G401 (cell line): Measurements from ENCODE around the gene AK9. TPM values are rescaled to one million over a fixed set of nuclear protein-coding genes. Genes with fewer than 3 reads are reported as not detected.
"Not testable (repeated sequence)": the region's sequence is repeated elsewhere in the genome, so short reads cannot be mapped to it uniquely, and the experiment has no call there.

Experiments
- DNase-seq: peaks from one replicate; pipeline ENCODE4 v3.0.0-alpha.2; 2015; ENCODE audit warnings: low spot score
- in situ Hi-C: cut with HindIII; loops from 2 replicates; pipeline ENCODE4 v1.10.0; 2016; ENCODE audit warnings: low sequenced_read_pairs, mixed read lengths
- total RNA-seq: library from RNA; depleted of rRNA; stranded (reverse); fragments of >200 nt; shearing (Covaris generic); gene quantifications from 2 replicates; pipeline ENCODE4 v1.2.3, GENCODE V29; 2014; rRNA removed

Gene AK9
- 0.92 and 1.2 TPM in 2 replicates for total RNA-seq

DNA sequence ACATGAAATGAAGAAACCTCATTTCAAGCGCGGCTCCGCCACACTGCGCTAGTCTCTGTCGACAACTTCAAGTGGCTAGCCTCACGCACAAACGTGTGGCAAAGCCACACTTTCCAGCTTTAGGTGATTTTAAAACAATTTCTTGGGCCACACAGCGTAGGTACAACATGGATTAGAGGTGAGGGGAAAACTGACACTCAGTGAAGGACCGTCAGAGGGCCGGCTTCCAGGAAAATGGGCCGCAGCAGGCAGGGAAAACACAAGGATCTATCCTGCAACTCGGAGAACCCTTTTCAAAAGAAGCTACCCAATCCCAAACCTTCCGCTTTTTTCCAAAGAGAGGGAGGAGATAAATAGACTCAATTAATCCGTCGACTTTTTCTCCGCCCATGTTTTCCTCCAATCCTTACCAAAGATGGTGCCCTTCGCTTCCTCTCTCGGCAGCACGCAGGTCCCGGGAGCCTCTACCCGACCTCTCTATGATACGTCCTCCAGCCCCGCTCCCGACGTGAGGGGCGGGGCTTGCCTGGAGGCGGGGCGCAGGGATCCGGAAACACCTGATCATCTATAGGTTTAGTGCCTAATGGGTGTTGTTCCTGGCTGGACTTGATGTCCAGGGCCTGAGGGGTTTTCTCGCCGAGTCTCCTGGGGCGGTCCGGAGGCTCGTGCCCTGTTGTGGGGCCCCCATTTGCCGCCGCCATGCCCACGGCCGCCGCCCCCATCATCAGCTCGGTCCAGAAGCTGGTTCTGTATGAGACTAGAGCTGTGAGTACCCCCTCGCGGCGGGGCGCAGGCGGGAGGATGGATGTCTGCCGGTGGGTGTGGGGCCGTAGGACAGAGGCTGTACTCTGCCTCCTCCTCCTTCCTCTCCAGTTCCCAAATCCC, at the start of gene AK9, which contains the start of gene FIG4:
TSS of gene AK9 (minus strand) at position 466 of the 885 bp plus-strand sequence. CDS start 15,457 bp downstream, outside the sequence.
TSS of gene FIG4 (plus strand) at position 560 of the 885 bp plus-strand sequence. CDS start at position 700, 140 bp downstream.
- in situ Hi-C loops: no loop called here
- DNase-seq: peak; percentile 98

DNA sequence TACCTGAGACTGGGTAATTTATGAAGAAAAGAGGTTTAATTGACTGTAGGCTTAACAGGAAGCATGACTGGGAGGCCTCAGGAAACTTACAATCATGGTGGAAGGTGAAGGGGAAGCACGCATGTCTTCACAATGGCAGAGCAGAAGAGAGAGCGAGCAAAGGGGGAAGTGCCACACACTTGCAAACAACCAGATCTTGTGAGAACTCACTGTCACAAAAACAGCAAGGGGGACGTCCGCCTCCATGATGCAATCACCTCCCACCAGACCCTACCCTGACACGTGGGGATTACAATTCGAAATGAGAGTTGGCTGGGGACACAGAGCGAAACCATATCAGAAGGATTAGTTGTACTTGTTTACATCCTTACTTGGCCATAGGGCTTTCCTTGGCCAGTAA, 49.8 kb upstream of the AK9 start:
- DNase-seq: no peak
- in situ Hi-C loops: no loop called here

DNA sequence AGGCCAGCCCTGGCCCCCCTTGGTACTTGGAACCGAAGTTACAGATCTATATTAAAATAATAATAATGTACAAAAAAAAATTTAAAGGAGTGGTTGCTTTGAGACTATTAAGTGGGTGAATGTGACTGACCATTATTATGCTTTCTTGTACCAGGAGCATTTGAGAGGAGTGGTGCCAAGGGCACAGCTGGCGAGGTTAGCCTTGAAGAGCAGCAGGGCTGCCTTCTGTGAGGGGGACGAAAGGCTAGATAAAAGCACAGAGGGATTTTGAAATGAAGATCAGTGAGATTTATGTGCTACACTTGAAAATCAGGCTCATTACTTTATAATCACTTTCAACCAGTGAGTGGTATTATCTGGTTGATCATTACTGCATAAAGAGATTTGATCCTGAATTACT, 48.7 kb upstream of the AK9 start:
- in situ Hi-C loops: no loop called here
- DNase-seq: no peak

DNA sequence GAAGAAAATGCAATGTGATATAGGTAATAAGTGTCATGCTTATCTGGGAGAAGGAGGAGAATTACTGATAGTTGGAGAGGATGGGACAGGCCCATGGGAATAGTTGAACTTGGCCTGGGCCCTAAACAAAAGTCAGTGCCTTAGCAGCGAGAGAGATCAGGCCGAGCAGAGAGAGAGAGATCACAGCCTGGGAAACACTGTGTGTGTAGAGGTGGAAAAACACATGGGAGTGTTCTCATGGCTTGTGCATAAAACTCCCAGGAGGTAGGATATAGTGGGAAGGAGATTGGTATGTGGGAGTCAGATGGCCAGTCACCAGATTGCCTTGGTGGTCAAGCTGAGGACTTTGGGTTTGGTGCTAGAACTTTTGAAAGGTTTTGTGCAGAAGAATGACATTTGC, 47.7 kb upstream of the AK9 start:
- DNase-seq: no peak
- in situ Hi-C loops: no loop called here

DNA sequence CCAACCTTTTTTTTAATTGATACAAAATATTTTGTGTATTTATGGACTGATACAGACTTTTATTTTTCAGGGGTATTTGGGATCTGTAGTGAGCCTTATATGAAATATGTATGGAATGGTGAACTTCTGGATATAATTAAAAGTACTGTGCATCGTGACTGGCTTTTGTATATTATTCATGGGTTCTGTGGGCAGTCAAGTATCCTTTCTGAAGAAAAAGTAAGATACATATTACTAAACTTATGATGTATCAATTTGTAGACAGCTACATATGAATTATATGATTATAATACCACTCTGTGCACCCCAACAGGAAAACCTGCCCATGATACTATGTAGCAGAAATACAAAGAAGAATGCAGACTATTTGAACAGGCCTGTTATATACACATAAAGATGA, 47.3 kb upstream of the AK9 start:
- in situ Hi-C loops: no loop called here
- no peak for DNase-seq

DNA sequence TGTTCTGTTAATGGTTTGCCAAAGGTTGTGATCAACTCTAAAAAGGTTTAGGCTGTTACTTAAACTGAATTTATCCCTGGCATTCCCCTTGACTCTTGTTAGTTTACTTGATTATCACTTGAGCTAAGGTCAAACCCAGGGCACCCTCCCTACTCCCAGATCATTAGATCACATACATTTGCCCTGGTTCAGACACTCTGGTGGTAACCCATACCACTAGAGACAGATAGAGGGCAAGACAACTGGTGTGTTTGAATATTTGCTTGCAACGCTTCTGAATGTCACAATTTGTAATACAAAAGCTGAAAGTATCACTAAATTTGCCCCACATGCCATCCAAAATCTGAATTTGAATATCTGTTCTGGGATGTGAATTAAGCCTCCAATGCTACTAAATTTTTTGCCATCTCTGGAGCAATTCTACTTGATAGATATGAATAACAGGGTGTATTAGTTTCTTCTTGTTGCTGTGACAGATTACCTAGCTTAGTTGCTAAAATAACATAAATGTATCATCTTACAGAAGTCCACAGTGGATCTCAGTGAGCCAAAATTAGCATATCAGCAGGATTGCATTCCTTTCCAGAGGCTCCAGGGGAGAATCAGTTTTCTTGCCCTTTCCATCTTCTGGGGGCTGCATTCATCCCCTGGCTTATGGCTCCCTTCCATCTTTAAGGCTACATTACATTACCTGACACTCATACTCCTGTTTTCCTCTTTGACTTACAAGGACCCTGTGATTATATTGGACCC, 45.4 kb upstream of the AK9 start:
- in situ Hi-C loops: no loop called here
- DNase-seq: no peak

DNA sequence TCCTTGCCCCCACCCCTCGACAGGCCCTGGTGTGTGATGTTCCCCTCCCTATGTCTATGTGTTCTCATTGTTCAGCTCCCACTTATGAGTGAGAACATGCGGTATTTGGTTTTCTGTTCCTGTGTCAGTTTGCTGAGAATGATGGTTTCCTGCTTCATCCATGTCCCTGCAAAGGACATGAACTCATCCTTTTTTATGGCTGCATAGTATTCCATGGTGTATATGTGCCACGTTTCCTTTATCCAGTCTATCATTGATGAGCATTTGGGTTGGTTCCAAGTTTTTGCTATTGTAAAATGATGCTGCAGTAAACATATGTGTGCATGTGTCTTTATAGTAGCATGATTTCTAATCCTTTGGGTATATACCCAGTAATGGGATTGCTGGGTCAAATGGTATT, 34.2 kb upstream of the AK9 start:
- DNase-seq, in situ Hi-C loops: not testable (repeated sequence)

DNA sequence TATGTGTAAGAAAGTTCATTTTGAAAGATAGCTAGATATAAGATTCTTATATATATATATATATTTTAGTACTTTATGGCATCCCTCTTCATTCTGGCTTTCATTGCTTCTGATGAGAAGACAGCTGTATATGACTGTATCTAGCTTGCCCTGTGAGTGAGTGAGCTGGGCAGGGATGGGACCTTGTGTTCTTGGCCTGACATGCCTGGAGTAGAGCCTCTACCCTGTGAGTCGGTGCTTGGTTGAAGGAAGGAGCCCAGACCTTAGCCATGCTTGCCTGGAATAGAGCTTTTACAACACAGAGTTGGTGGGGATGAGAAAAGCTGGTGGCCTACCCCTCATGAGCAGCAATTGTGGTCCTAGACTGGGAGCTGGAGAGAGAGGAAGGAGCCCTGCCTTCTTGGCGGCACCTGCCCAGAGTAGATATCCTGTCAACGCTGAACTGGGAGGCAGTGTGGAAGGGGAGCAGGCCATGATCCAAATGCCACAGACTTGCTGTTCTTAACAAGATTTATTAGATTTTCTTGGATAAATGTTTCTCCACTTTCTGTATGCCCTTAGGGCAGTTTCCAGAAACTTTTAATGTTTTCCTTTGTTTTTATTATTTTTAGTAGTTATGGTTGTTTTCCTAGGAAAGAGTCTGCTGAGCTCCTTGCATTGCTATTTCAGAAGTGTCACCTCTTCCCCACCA, 31.7 kb upstream of the AK9 start:
- in situ Hi-C loops: no loop called here
- DNase-seq: no peak

DNA sequence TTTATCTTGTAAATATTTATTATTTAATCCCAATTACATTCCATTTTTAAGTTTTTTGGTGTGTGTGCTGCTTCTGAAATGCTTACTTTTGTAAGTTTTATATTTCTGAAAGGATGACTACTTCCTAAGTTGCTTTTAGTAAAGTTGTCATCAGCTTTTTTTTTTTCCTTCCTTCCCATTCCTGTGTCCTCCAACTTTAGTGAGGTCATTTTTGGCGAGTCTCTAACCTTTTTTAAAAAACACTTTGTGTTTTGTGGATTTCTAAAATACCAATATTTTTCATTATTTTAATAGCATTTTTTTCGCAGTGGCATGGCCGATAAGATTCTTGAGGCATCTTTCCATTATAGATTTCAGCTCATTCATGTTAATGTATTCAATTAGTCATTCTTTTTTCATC, 31.0 kb upstream of the AK9 start:
- DNase-seq: no peak
- in situ Hi-C loops: no loop called here

DNA sequence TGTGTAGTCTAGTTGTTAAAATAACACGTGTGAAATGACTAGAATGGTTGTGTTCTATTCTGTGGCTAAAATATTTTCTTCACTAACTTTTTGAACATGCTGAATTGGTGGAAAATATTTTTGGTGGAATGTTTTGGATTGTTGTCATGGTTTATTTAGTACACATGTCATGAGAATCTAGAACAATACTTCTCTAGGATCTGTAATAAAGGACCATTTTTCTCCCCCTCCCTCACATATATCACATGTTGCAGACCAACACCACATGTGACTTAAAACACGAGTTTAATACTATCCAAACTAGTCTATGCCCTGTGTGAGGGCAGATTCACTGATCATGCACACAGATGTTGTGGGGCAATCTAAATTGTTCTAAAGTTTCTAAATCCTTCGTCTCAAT, 29.3 kb upstream of the AK9 start:
- DNase-seq: no peak
- in situ Hi-C loops: no loop called here

DNA sequence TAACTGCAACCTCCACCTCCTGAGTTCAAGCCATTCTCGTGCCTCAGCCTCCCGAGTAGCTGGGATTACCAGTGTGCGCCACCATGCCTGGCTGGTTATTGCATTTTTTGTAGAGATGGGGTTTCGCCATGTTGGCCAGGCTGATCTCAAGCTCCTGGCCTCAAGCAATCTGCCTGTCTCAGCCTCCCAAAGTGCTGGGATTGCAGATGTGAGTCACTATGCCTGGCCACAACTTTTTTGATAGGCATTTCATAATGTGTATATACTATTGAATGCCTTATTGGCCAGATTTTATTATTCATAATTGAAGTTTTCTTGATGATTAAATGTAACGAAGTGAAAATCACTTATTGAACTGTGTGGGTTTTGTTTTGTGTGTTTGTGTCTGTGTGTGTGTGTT, 28.0 kb upstream of the AK9 start:
- DNase-seq: no peak
- in situ Hi-C loops: no loop called here

DNA sequence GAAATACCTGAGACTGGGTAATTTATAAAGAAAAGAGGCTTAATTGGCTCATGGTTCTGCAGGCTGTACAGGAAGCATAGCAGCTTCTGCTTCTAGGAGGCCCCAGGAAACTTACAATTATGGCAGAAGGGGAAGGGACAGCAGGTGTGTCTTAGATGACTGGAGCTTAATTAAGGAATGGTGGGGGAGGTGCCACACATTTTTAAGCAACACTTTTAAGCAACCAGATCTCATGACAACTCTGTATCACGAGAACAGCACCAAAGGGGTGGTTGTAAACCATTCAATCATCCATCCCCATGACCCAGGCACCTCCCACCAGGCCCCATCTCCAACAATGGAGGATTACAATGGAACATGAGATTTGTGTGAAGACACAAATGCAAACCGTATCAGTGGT, 27.0 kb upstream of the AK9 start:
- in situ Hi-C loops: no loop called here
- no peak for DNase-seq

DNA sequence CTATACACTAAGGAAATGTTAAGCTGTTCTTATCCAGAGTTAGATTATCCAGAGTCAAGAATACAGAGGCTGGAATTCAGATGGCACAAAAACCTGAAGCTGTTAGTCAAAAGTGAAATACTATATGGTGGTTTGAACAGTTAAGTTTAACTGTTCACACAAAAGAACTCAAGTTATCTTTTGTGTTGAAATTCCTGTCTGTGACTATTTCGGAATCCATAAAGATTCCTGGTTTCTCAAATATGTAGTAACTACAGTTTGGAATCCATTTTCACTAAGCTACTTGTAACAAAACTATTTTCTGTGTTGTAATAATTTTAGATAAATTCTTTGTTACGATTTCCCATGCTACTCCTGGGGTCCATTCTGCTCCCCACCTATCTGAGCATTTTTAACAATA, 24.6 kb upstream of the AK9 start:
- in situ Hi-C loops: no loop called here
- no peak for DNase-seq

DNA sequence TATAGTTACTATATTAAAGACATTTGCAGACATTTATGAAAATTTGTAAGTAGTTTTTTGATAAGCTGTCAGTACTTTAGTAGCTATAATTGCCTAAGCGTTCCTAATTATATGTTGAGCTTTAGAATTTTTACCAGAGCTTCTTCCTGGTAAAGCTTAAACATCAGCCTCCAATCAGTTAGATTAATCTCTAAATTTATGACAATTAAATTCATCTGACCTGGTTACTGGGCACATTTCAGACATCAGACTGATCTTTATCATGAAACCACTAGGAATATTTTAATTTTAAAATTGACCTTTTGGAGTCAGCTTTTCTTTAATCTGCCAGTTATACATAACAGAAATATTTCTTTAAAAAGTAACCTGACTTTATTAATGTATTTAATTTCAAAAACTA, 23.6 kb upstream of the AK9 start:
- DNase-seq: no peak
- in situ Hi-C loops: no loop called here

DNA sequence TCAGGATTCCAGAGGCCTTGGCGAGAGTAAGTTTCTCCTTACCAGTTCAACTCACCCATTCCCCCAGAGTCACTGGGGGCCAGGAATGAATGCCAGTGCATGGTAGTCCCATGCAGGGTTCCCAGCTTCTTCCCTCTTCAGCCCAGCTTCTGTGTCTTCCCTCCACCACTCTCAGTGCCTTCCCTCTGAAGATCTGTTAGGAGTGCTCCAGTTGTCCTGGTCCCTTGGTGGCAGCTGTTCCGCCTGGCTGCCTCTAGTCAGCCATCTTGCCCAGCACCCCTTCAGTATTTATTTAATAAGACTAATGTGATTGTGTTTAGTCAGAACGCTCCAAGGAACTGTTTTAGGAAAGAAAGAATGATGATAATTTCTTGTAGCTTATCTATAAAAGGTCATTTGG, 23.2 kb upstream of the AK9 start:
- in situ Hi-C loops: no loop called here
- DNase-seq: no peak

DNA sequence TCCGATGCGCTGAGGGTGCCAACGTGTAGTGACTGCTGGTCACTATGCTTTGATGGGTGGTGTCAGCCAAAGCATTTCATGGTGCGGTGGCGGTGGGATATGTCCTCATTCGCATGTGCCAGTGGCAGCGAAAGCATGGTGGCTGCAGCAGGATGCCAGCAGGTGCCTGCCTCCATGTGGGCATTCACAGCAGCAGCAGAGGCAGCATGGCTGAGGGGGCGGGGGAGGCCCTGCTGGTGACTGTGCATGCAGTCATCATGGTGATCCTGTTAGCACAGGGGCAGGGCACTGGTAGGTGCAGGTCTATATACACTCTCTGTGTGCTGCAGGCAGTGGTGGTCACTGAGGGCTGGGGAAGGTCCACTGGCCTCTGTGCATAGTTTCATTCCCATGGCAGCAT, 22.1 kb upstream of the AK9 start:
- DNase-seq: no peak
- in situ Hi-C loops: no loop called here

DNA sequence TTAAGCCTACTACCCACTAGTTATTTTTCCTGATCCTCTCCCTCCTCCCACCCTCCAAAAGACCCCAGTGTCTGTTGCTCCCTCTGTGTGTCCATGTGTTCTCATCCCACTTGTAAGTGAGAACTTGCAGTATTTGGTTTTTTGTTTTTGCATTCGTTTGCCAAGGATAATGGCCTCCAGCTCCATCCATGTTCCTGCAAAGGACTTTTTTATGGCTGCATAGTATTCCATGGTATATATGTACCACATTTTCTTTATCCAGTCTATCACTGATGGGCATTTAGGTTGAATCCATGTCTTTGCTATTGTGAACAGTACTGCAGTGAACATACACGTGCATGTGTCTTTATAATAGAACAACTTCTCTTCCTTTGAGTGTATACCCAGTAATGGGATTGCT, 17.1 kb upstream of the AK9 start:
- in situ Hi-C loops, DNase-seq: not testable (repeated sequence)

DNA sequence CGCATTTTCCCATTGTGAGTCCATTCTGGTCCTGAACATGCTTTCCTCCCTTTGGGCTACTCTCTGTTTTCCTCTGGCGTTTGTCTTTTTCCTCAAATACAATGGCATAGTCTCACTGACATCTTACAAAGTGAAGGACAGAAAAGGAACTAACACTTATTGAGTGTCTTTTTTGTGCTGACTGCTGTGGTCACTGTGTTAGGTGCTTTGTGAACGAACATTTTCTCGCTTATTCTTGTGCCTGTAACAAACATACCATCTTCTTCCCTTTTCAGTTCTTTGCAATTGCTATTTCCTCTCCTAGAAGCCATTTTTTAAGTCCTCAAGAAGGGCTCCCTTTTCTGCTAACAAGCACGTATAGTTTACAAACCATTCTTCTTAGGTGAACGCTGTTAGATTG, 15.5 kb upstream of the AK9 start:
- in situ Hi-C loops: no loop called here
- DNase-seq: no peak

DNA sequence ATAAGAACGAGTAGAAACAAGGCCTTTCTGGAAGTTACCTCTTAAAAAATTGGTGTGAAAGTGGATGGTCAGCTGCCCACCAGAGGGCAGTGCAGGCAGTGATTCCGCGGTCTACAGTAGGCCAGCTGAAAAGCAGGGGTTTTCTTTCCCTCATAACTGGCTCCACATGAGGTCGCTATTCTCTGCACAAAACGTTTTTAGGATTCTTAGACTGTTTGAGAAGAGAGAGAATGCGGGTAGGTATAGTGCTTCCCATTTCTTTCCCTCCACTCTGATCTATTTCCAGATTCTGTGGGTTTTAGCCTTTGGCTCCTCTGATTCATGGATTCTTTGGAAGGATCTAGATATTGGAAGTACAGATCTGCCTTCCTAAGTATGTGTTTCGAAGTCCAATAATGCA, 14.3 kb upstream of the AK9 start:
- in situ Hi-C loops: no loop called here
- peak; percentile 93 for DNase-seq

DNA sequence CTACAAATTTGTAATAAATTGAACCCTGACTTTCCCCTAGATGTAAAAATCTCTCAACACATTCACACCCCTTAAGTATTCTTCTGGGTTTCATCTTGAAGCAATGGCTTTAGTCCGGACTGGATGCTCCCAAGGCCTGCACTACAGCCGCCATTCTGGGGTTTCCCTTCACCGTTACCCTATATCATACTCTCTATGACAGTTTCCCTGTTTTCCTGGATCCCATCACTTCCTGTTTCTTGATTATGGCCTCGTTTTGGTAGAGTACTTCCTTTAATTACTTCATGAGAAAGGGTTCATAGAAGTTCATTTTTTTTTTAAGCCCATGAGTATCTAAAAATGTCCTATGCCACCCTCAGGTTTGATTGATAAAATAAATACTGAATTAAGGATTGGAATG, 11.8 kb upstream of the AK9 start:
- no peak for DNase-seq
- in situ Hi-C loops: no loop called here
